ENCODE data around the gene ABLIM3.

DNA sequence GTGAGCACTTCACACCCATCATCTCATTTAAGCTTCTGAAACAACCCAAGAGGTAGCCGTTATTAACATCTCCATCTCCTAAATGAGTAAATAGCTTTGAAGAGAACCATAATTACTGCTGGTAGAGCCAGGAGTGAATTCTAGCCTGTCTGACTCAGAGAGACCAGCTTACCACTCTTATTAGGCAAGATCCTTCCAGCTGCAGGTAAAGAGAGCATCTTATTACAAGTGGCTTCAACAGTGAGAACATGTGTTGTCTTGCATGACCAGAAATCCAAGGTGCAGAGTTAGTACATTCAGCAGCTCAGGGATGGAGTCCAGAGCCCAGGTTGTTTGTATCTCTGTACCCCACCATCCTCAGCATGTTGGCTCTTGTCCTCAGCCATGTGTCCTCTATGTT is 119.5 kb downstream of the ABLIM3 start:
- TF ChIP-seq TARDBP (IDR thresholded peaks at IDR 0.05): no peak
- TF ChIP-seq NFRKB (IDR thresholded peaks at IDR 0.05): no peak
- TF ChIP-seq FOXM1 (IDR thresholded peaks at IDR 0.05; ENCODE audit: borderline replicate concordance): no peak
